RKO (cell line): ENCODE measurements around the gene GAGE13.
"Not testable (repeated sequence)": the region's sequence is repeated elsewhere in the genome, so short reads cannot be mapped to it uniquely, and the experiment has no call there.

Source experiments
- DNase-seq: peaks from one replicate; pipeline ENCODE4 v3.0.0-alpha.2; 2016; ENCODE audit warnings: low spot score

GAGE13 gene, protein sequence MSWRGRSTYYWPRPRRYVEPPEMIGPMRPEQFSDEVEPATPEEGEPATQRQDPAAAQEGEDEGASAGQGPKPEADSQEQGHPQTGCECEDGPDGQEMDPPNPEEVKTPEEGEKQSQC

GRCh38 chrX:49331282-49331681 is at the start of gene GAGE13:
TSS of gene GAGE13 (plus strand) at chrX:49331582. CDS start at chrX:49332738, 1,156 bp downstream.
- not testable (repeated sequence) for DNase-seq

GRCh38 chrX:49282647-49283011 is 48.8 kb upstream of the GAGE13 start:
- DNase-seq = peak; percentile 50

- DNase-seq = no peak
These were observed 47.2 kb upstream of the GAGE13 start for GRCh38 chrX:49284212-49284611.

DNA sequence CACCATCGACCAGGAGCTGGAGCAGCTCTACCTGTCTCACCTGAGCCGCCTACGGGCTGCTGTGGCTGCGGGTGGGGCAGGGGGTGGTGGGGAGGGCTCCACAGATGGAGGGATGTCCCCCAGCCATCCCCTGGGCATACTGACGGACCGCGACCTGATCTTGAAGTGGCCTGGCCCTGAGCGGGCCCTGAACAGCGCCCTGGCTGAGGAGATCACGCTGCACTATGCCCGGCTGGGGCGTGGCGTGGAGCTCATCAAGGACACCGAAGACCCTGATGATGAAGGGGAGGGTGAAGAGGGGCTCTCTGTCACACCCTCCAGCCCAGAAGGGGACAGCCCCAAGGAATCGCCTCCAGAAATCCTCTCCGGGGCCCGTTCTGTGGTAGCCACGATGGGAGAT is 45.2 kb upstream of the GAGE13 start:
- DNase-seq = no peak

GRCh38 chrX:49286581-49286980 is 44.8 kb upstream of the GAGE13 start:
- DNase-seq = no peak

GRCh38 chrX:49287665-49288064 is 43.7 kb upstream of the GAGE13 start:
- no peak for DNase-seq

DNA sequence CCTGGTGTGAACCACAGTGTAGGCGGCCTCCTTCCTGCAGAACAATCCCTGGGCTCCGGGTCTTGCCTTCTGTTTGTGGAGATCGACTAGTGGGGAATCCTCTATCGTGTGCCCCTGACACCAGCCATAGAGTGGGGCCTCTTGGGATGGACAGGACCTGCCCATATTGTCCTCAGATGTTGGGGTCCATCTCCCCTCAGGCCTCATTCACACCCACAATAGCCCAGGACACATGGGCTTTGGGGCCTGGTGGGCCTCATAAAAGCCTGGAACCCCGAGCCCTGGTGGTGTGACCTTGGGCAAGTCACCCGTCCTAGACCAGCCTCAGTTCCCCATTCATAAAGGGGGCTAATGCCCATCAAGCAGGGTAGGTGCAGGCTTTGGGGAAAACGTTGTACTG is 41.2 kb upstream of the GAGE13 start:
- DNase-seq = no peak

DNA sequence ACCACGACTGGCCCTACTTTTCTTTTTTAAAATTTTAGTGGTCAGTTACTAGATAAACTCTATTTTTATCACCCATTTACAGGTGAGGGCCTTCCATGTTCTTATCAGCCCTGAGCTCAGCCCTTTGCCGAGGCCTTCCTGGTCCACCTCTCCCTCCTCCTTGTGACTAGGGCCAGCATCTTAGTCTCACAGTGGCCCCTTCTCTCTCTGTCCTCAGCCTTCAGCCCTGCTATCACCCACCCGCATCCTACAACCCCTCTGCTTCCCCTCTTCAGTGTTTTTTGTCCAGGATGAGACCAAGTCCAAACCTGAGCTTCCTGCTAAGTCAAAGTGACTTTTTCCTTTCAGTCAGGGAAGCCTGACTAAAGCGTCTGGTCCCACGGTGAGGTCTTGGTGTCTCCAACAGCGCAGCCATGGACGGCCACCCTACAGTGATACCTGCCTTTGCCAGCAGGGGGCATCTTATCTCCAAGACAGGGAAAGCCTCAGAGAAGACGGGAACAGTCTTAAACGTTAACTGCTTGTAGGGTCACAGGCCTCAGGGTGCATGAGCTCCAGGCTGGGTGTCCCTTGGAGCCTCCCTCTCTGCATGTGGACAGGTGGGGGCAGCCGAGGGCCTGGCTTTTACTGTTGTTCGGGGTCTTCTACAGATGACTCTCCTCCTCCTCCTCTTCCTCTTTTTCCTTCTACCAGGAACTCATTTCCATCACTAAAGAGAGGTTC is 39.6 kb upstream of the GAGE13 start:
- peak; percentile 48 for DNase-seq

- no peak for DNase-seq
These were observed 38.7 kb upstream of the GAGE13 start for GRCh38 chrX:49292400-49293362.

DNA sequence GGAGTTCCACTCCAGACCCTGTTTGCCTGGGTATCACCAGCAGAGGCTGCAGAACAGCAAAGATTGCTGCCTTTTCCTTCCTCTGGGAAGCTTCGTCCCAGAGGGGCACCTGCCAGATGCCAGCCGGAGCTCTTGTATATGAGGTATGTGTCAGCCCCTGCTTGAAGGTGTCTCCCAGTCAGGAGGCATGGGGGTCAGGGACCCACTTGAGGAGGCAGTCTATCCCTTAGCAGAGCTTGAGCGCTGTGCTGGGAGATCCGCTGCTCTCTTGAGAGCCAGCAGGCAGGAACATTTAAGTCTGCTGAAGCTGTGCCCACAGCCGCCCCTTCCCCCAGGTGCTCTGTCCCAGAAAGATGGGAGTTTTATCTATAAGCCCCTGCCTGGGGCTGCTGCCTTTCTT is 32.1 kb upstream of the GAGE13 start:
- not testable (repeated sequence) for DNase-seq

- DNase-seq = no peak
These were observed 30.7 kb upstream of the GAGE13 start for GRCh38 chrX:49300703-49301102.

- DNase-seq = no peak
These were observed 28.0 kb upstream of the GAGE13 start, which contains the start of gene GAGE10 for GRCh38 chrX:49303346-49303745. TSS of gene GAGE10 (plus strand) at chrX:49303646. CDS start at chrX:49304860, 1,214 bp downstream.

GRCh38 chrX:49307775-49308174 is 23.6 kb upstream of the GAGE13 start:
- DNase-seq = not testable (repeated sequence)

DNA sequence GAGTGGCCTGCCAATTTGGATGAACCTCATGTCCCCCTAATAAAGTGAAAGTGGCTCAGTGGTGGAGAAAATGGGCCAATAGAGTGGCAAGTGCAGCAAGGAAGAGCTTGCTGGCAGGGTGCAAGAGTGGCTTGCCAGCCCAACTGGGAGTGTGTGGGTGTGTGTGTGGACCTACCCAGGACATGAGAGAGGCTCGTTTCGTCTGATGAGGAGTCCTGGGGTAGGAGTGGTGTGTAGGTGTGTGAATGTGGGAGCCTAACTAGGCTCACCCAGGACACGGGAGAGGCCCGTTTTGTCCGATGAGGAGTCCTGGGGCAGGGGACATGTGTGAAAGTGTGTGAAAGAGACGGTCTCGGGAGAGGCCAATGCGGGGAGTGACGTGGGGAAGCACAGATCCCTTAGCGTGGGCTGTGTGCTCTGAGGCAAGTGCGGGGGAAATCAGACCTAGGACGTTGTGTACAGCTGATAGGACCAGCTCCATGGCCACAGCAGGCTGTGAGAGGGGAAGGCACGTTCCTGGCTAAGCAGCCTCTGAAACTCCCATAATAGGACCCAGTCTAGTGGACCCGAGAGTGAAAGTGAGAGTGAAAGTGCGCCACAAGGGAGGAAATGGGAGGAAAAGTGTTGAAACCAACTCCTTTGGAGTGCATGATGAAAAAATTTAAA is 22.6 kb upstream of the GAGE13 start:
- no peak for DNase-seq

DNA sequence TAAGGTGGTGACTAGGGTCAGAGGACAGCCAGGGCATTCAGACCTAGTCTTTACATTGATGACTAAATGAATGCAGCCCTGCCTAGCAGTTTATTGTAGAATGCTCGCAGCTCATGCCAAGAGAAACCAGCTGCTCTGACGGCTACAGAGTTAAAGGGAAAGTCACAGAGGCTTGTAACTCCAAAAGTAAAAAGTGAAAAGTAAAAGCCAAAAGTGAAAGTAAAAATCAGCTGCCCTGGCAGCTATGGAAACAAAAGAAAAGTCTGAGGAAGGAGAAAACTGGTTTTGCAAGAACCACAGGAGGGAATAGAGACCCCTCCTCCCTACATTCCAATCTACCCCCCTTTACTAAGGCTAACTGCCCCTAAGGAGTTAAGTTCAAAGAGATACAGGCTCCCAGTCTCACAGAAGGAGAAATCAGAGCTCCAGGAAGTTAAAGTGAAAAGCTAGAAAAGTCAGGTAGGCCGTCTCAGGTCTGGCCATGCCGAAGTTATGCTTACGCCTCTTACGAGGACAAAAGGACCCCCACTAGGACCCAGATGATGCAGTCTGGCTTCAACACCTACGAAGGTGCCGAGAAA is 21.9 kb upstream of the GAGE13 start:
- no peak for DNase-seq

- no peak for DNase-seq
These were observed 21.0 kb upstream of the GAGE13 start for GRCh38 chrX:49310371-49310770.

- DNase-seq = no peak
These were observed 19.2 kb upstream of the GAGE13 start for GRCh38 chrX:49312176-49312575.

DNA sequence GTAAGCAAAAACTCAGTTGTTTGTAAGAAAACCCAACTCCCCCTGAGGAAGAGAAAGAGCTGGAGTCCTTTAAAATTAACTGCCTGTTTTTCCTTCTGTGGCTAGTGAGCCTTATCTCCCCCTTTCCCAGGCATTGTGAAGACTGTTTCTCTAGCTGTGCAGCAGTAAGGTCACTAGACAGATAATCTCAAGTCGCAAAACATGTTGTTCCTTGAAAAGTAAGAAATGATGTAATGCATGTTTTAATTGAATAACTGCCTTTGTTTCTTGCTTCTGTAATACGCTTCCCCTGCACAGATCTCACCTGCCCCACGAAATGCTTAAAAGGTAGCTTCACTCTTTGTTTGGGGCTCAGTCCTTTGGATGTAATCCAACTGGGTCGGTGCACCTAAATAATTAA is 15.3 kb upstream of the GAGE13 start:
- no peak for DNase-seq

DNA sequence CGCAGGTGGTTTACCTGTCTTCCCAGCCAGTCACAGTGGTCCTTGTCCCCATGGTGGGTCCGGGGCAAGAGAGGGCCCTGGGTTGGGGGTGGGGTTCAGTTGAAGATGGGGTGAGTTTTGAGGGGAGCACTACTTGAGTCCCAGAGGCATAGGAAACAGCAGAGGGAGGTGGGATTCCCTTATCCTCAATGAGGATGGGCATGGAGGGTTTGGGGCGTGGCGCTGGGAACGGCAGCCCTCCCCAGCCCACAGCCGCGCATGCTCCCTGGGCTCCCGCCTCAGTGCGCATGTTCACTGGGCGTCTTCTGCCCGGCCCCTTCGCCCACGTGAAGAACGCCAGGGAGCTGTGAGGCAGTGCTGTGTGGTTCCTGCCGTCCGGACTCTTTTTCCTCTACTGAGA is 9.6 kb upstream of the GAGE13 start, which contains the start of gene GAGE12J:
GAGE12J (plus strand) TSS at position 301 of the 400 bp plus-strand sequence. CDS start 1,157 bp downstream, outside the sequence.
- not testable (repeated sequence) for DNase-seq

DNA sequence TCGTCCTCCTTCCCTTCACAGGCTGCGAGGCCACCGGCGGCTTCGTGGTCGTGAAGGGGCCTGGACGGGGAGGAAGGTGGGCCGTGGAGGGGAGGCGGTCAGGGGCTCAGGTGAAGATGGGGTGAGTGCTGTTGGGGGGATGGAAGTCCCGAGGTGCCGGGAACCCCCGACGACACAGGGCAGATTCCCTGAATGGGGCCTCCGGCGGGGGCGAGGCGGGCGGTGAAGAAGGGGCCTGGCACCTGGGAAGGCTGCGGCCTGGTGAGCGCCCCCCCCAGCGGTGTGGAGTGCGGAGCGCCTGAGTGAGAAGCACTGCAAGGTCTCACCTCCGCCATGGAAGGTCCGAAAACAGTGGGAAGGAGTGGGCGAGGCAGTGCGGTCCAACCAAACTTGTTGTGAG is 9.1 kb upstream of the GAGE13 start:
- not testable (repeated sequence) for DNase-seq

DNA sequence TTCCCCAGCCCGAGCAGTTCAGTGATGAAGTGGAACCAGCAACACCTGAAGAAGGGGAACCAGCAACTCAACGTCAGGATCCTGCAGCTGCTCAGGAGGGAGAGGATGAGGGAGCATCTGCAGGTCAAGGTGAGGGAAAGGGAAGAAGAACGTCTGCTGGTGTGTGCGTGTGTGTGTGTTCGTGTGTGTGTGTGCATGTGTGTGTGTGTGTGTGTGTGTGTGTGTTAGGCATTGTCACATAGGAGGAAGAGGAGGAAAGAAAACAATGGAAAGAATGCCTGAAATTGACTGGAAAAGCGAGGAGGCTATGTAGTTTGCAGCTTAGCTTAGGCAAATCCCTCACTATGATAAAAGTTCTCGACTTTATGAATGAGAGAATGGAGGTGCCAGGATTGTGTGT is 7.6 kb upstream of the GAGE13 start:
- DNase-seq = not testable (repeated sequence)

GRCh38 chrX:49330421-49330820 is 961 bp upstream of the GAGE13 start:
- not testable (repeated sequence) for DNase-seq
